ENCODE results near the gene DUSP22.

- TF ChIP-seq CTCF (conservative IDR thresholded peaks at IDR 0.05; ENCODE audit: low read depth, low read length) (no peak), EZH2 (IDR thresholded peaks at IDR 0.05; ENCODE audit: borderline replicate concordance, low read depth, low read length, poor library complexity, severe bottlenecking) (no peak)
Measured at GRCh38 chr6:256169-256568, 36.1 kb upstream of the DUSP22 start.
